Cardiac septum (tissue), 1 donor: ENCODE results near the gene UBXN10. TPM values are rescaled to one million over a fixed set of nuclear protein-coding genes. Genes with fewer than 3 reads are reported as not detected.
A peak's percentile ranks its signal among the peaks of the same experiment; 100 is the strongest.
"Not testable (repeated sequence)": the region's sequence is repeated elsewhere in the genome, so short reads cannot be mapped to it uniquely, and the experiment has no call there.

Experiments
- DNase-seq: peaks from one replicate; pipeline ENCODE4 v3.0.0-alpha.2; 2020; ENCODE audit warnings: low spot score
- intact Hi-C: fragments of 100-400 bp; cut with DNase I; formaldehyde crosslinking; loops from one replicate; pipeline ENCODE4 v1.14.0; 2022
- total RNA-seq: library from RNA; stranded (reverse); fragmentation: NEBNext Ultra II Directional; extraction: Animal tissue kit (Norgen Biotek cat#: 25700); gene quantifications from one replicate; pipeline ENCODE4 v1.2.1, GENCODE V29; 2021
- donor health status: DM: no; HTN: no; CAD: no.

Gene UBXN10
- total RNA-seq, 1 donor from 2014 or later = 0.30 TPM

DNA sequence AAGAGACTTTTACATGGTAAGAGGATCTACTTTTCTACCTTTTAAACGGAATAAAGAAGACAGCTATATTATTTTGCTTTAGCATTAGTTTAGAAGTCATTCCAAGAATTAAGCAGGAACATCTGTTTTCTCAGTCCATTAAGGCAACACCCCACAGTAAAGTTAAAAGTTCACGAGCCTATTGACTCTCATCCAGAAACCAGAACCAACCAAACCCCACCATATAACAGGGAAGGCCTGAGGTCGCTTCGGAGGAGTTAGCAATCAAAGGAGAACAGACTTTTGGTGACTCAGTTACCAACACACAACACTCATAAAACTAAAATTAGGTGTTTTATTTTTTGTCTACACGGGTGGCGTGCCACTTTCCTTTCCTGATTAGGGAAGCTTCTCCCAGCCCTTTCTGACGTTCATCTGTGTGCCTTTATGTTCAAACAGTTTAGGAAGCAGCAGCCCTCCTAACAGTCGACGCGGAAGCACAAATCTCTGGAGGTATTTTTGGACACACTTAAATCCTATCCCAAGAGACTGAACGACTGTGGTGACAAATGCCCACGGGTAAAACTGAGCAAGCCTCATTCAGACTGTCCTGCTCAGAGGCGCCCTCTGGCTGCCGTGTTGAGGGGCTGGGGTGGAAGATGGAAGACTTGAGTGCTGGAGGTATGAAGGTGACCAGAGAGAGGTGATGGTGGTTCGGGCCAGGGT is 9.0 kb downstream of the UBXN10 start:
- intact Hi-C loops = loop anchor here (2.0 to 5.0 kb wide), 2 partner anchors 94 to 278 kb away; no protein-coding TSS in a partner anchor
- DNase-seq = peak; percentile 81

GRCh38 chr1:20195462-20195780 is 9.5 kb downstream of the UBXN10 start:
- DNase-seq = no peak

GRCh38 chr1:20197329-20197791 is 11.5 kb downstream of the UBXN10 start:
- intact Hi-C loops = no loop called here
- DNase-seq = no peak

More at GRCh38 chr1:20195462-20195780, 9.5 kb downstream of the UBXN10 start:
- intact Hi-C loops = loop anchor here (2.0 kb wide), 1 partner anchor 95 kb away; no protein-coding TSS in a partner anchor

- DNase-seq = no peak
- intact Hi-C loops = no loop called here
Measured at GRCh38 chr1:20198296-20198695, 12.4 kb downstream of the UBXN10 start.

- DNase-seq = no peak
- intact Hi-C loops = no loop called here
Measured at GRCh38 chr1:20198918-20199317, 13.0 kb downstream of the UBXN10 start.

DNA sequence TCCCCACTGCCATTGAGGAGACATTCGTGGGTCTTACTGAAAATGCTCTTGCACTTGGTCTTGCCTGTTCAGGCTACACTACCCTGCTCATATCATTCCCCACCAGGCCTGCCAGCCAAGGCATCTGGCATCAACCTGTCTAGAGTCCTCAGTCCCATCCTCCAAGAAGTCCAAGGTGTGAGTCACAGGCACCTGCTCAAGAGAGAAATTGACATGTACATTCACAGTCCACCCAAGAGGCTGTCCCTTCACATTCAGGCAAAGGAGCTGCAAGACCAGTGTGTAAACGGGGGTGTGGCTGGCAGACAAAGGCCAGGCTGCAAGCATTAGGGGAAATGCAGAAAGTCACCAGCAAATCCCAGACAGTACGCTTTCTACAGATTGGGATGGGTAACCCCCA is 13.5 kb downstream of the UBXN10 start:
- DNase-seq = no peak
- intact Hi-C loops = no loop called here

GRCh38 chr1:20199840-20200239 is 13.9 kb downstream of the UBXN10 start:
- DNase-seq = no peak
- intact Hi-C loops = no loop called here

- intact Hi-C loops = no loop called here
- no peak for DNase-seq
Measured at GRCh38 chr1:20200966-20201365, 15.1 kb downstream of the UBXN10 start.

DNA sequence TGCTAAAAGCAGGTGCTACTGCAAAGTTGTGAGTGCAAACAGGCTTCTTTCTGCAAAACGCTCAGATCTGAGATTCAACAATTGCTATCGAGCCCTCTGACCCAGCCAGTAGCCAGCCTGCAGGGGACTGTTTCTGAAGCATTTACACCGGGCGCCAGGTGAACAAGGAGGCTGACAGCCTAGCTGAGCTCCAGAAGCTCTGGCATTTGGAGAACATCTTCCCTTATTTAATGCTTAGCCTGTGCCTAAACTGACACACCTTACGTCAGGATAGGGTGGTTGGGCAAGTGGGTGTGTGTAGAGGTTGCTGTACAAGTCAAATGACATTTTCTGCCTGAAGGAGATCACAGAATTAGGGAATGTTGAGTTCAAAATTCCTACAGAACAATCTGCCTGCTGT is 16.3 kb downstream of the UBXN10 start:
- no peak for DNase-seq
- intact Hi-C loops = no loop called here

DNA sequence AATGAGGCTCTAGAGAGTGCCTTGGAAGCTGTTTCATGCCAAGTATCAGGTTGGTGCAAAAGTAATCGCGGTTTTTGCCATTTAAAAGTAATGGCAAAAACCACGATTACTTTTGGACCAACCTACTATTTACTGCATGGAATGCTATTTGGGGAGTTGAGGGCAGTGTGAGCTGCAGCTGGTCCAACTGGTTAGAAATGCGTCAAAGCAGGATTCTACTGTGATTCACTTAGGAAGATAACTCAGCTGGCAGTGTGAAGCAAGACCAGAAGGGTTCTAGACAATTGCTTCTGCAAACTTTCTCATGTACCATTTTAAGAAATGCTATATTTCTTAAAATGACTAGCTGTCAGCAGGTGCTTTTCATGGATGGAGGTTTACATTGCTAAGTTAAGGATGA is 21.6 kb downstream of the UBXN10 start:
- intact Hi-C loops = no loop called here
- DNase-seq = no peak

GRCh38 chr1:20209471-20209870 is 23.6 kb downstream of the UBXN10 start:
- intact Hi-C loops = no loop called here
- no peak for DNase-seq

DNA sequence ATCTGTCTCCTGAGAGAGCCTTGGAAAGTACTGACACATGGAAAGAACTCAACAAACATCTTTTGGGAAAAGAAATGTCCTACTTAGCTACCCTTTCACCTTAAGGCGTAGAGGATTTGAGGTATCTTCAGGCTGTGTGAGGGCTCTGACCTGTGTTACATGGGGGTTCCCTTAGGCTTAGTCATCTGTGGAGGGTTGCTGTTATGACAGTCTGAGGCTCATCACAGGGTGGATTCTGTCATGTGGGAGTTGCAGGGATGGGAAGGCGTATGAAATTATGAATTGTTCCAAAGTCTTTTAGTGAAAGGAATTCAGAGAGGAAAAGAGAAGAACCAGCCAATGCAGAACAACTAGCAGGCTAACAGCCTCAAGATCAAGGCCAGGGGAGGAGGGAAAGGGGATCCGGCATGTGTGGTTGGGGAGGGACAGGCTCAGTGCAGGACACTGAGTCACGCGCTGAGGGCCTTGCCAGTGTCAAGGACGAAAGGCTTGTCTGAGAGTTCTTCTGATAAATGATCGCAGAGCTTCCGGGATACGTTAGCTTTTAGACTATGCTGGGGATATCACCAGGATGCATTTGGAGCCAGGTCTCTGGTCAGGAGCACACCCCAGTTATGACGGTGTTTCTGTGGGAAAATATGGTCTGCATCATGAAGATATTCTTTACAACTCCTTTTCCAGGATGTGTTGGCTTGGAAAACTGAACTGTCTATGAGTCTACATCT is 25.0 kb downstream of the UBXN10 start:
- intact Hi-C loops = loop anchor here (5.0 kb wide), 2 partner anchors 151 to 221 kb away; no protein-coding TSS in a partner anchor
- no peak for DNase-seq

GRCh38 chr1:20211511-20211931 is 25.6 kb downstream of the UBXN10 start:
- no peak for DNase-seq
- intact Hi-C loops = loop anchor here (5.0 kb wide), 2 partner anchors 151 to 221 kb away; no protein-coding TSS in a partner anchor

DNA sequence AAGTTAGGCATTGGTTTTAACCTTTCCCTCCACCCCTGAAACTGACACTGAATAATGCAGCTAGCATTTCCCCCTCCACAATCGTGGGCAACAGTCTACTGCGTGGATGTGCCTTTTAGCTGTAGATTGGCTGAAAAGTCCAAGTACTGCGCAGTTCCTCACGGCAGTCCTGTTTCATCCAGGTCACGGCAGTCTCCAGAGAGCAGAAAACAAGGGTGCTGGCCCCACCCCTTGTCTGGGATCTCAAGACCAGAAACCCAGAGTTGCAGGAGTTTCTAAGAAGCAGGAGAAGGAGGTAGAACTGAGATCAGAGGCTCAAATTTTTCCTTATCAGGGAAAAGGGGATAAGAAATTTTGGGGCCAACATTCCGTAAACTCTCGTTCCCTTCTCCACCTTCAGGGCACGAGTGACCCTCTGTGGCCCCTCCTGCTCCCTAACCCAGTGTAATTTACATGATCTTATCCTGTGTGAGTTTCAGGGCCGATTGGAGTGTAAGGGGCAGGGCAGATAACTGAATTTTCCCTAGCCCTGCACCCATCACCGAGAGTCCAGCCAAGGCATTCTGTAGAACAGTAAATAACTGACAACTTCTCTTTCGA is 26.3 kb downstream of the UBXN10 start:
- DNase-seq = no peak
- intact Hi-C loops = loop anchor here (2.0 to 5.0 kb wide), 3 partner anchors 150 to 281 kb away; no protein-coding TSS in a partner anchor

DNA sequence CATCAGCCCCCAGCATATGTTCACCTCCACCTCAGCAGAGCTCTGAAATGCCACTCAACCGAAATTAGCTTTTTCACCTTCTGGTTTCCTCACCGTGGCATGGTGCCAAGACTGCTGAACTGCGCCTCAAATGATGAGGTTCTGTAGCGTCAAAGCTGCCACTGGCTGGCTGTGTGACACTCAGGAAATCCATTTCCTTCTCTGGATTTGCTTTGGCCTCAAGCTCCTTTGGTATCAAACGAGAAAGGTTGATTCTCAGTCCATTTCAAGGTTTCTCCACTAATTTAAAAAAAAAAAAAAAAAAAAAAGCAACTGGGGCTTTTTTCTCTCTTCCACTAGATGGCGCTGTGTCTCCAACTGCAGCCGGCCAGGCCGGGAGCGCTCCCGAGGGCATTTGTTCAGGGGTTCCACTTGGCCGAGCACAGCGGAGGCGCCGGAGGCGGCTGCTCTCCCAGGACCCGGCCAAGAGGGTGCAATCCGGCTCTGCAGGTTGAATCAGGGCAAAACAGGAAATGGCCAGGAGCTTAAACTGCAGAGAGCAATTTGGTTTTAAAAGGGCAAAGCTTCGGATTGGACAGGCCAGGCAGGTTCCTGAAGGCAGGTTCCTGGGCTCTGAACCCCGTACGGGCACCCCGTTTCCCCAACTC is 26.9 kb downstream of the UBXN10 start:
- intact Hi-C loops = loop anchor here (2.0 to 5.0 kb wide), 3 partner anchors 149 to 280 kb away; no protein-coding TSS in a partner anchor
- DNase-seq = no peak

GRCh38 chr1:20215716-20216115 is 29.8 kb downstream of the UBXN10 start:
- no peak for DNase-seq
- intact Hi-C loops = no loop called here

GRCh38 chr1:20216574-20216973 is 30.7 kb downstream of the UBXN10 start:
- no peak for DNase-seq
- intact Hi-C loops = no loop called here

DNA sequence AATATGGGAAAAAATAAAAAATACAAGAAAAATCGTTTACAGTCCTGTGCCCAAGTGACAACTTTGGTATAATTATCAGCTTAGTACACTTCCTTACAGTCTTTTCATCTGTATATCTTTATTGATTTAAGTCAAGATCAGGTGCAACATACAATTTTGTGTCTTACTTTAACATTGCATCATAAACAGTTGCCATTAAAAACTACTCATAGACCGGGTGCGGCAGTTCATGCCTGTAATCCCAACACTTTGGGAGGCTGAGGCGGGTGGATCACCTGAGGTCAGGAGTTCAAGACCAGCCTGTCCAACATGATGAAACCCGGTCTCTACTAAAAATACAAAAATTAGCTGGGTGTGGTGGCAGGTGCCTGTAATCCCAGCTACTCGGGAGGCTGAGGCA is 33.2 kb downstream of the UBXN10 start:
- intact Hi-C loops = not testable (repeated sequence)

GRCh38 chr1:20220036-20220435 is 34.1 kb downstream of the UBXN10 start:
- intact Hi-C loops = no loop called here
- DNase-seq = no peak

More for the DNA sequence above, 33.2 kb downstream of the UBXN10 start:
- DNase-seq = not testable (repeated sequence)

GRCh38 chr1:20223106-20223505 is 37.2 kb downstream of the UBXN10 start:
- no peak for DNase-seq
- intact Hi-C loops = no loop called here
